Measurements from ENCODE around the gene ADGRD1. TPM values are rescaled to one million over a fixed set of nuclear protein-coding genes. Genes with fewer than 3 reads are reported as not detected.

Gene ADGRD1
- total RNA-seq, 1 donor from 2014 or later = 0.47 TPM

- POLR2A ChIA-PET = no interaction called here
- H3K9me3 Mint-ChIP-seq = no peaks in the 10 kb centered on the region
- CTCF ChIA-PET = no interaction called here
- intact Hi-C loops (cut with micrococcal nuclease) = no loop called here
- ATAC-seq (ENCODE audit: low read depth) = no peak
- no peaks in the 10 kb centered on the region for H3K36me3 Mint-ChIP-seq (ENCODE audit: low read depth)
- no peak overlapping the region for H3K27ac Mint-ChIP-seq
- no peak for DNase-seq
- H3K4me1 Mint-ChIP-seq = peaks cover 5% of the 10 kb centered on the region
- no peak for TF ChIP-seq CTCF (IDR thresholded peaks at IDR 0.05)
- H3K4me3 Mint-ChIP-seq = no peak overlapping the region
- H3K27me3 Mint-ChIP-seq = peaks cover 17% of the 10 kb centered on the region
Measured at GRCh38 chr12:131060011-131060703, 106.5 kb downstream of the ADGRD1 start.

DNA sequence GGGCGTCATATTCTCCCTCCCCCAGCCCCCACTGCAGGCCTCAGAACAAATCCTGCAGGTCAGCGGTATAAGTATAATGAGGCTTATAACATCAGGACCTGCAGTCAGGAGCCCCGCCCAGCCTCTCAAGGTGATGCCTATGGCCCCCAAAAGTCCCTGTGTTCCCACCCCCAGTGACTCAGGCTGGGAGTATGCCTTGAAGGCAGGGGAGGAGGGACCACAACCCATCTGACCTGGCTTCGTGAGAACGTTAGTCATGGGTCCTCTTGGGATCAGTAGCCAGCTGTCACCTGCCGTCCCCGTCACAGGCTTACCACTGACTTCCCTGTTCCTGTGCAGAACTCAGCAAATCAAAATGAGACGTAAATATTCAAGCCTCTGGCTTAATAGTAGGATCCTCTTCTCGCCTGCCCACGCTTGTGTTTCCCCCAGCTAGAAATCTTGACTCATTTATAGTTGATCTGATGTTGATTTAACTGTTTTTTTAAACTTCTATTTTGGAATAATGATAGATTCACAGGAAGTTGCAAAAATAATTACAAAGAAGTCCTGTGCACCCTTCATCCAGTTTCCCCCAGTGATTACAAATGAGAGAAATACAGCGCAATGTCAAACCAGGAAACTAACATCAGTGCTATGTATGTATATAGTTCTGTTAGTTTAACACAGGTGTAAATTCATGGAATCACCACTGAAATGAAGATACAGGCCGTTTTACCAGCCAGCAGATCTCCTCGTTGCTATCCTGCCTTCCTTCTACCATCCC lies 107.5 kb downstream of the ADGRD1 start:
- POLR2A ChIA-PET = no interaction called here
- no peak for TF ChIP-seq CTCF (IDR thresholded peaks at IDR 0.05)
- H3K36me3 Mint-ChIP-seq (ENCODE audit: low read depth) = no peaks in the 10 kb centered on the region
- peaks cover 5% of the 10 kb centered on the region for H3K4me1 Mint-ChIP-seq
- intact Hi-C loops (cut with micrococcal nuclease) = no loop called here
- ATAC-seq (ENCODE audit: low read depth) = peak; percentile 64
- no peaks in the 10 kb centered on the region for H3K9me3 Mint-ChIP-seq
- peak; percentile 12 for DNase-seq
- no peak overlapping the region for H3K27ac Mint-ChIP-seq
- CTCF ChIA-PET = no interaction called here
- peaks cover 20% of the 10 kb centered on the region for H3K27me3 Mint-ChIP-seq
- no peak overlapping the region for H3K4me3 Mint-ChIP-seq

DNA sequence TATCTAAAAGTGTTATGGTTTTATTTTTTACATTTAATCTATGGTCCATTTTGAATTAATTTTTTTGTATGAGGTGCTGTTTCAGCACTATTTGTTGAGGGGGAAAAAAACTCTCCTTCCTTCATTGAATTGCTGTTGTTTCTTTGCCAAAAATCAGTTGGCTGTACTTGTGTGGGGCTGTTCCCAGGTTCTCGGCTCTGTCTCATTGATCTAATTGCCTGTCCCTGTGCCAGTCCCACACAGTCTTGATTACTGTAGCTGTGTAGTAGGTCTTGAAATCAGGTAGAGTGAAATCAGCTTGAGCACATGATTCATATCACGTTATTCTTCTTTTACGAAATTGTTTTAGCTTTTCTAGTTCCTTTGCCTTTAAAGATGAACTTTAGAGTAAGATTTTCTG lies 109.7 kb downstream of the ADGRD1 start:
- ChIA-PET POLR2A (no interaction called here), CTCF (no interaction called here)
- H3K4me1 Mint-ChIP-seq = peaks cover 5% of the 10 kb centered on the region
- H3K27me3 Mint-ChIP-seq = peaks cover 11% of the 10 kb centered on the region
- H3K27ac Mint-ChIP-seq = no peak overlapping the region
- no peak for DNase-seq
- intact Hi-C loops (cut with micrococcal nuclease) = no loop called here
- no peak for ATAC-seq (ENCODE audit: low read depth)
- TF ChIP-seq CTCF (IDR thresholded peaks at IDR 0.05) = no peak
- no peaks in the 10 kb centered on the region for H3K9me3 Mint-ChIP-seq
- H3K36me3 Mint-ChIP-seq (ENCODE audit: low read depth) = no peaks in the 10 kb centered on the region
- H3K4me3 Mint-ChIP-seq = no peak overlapping the region

- ChIA-PET POLR2A (no interaction called here), CTCF (no interaction called here)
- H3K4me3 Mint-ChIP-seq = no peak overlapping the region
- peaks cover 12% of the 10 kb centered on the region for H3K27me3 Mint-ChIP-seq
- H3K36me3 Mint-ChIP-seq (ENCODE audit: low read depth) = no peaks in the 10 kb centered on the region
- no peak for TF ChIP-seq CTCF (IDR thresholded peaks at IDR 0.05)
- peaks cover 5% of the 10 kb centered on the region for H3K4me1 Mint-ChIP-seq
- intact Hi-C loops (cut with micrococcal nuclease) = no loop called here
- no peak for DNase-seq
- H3K9me3 Mint-ChIP-seq = no peaks in the 10 kb centered on the region
- no peak overlapping the region for H3K27ac Mint-ChIP-seq
- no peak for ATAC-seq (ENCODE audit: low read depth)
Measured at GRCh38 chr12:131063960-131064359, 110.3 kb downstream of the ADGRD1 start.

- no peak overlapping the region for H3K27ac Mint-ChIP-seq
- TF ChIP-seq CTCF (IDR thresholded peaks at IDR 0.05) = no peak
- POLR2A ChIA-PET = no interaction called here
- H3K4me3 Mint-ChIP-seq = no peak overlapping the region
- H3K36me3 Mint-ChIP-seq (ENCODE audit: low read depth) = no peaks in the 10 kb centered on the region
- H3K9me3 Mint-ChIP-seq = no peaks in the 10 kb centered on the region
- peaks cover 12% of the 10 kb centered on the region for H3K27me3 Mint-ChIP-seq
- H3K4me1 Mint-ChIP-seq = peaks cover 5% of the 10 kb centered on the region
- DNase-seq (peak; percentile 9), ATAC-seq (ENCODE audit: low read depth) (no peak)
- CTCF ChIA-PET = no interaction called here
- intact Hi-C loops (cut with micrococcal nuclease) = no loop called here
Measured at GRCh38 chr12:131065279-131065678, 111.6 kb downstream of the ADGRD1 start.

All from activated B cell treated with CpG ODN at 0.5 μM for 24 hours (primary cell).